ENCODE measurements around the gene SLC36A1. TPM values are rescaled to one million over a fixed set of nuclear protein-coding genes. Genes with fewer than 3 reads are reported as not detected.

Gene SLC36A1
- total RNA-seq, 2 experiments from 2014 or later = 11.6 to 12.1 TPM

- BruUV-seq (replicated peaks) = no TSS peak
- POLR2A ChIA-PET = no interaction called here
- no peaks in the 10 kb centered on the region for H3K4me1 ChIP-seq (ENCODE audit: insufficient read depth, low read length, poor library complexity, severe bottlenecking)
- H3K79me2 ChIP-seq (ENCODE audit: insufficient read depth, low read depth, low read length) = no peaks in the 10 kb centered on the region
- H3K4me2 ChIP-seq (ENCODE audit: low read length) = no peak overlapping the region
- no peak overlapping the region for H2AFZ ChIP-seq (ENCODE audit: low read length)
- no peaks in the 10 kb centered on the region for H3K9me2 ChIP-seq (ENCODE audit: insufficient read depth, low read length)
- no peaks in the 10 kb centered on the region for H4K20me1 ChIP-seq (ENCODE audit: insufficient read depth, low read length)
- H3K4me3 ChIP-seq (ENCODE audit: low read depth, low read length, poor library complexity, severe bottlenecking) = no peak overlapping the region
- H3K36me3 ChIP-seq (ENCODE audit: insufficient read depth, low read length) = peaks cover 35% of the 10 kb centered on the region
- TF ChIP-seq EZH2phosphoT487 (IDR thresholded peaks at IDR 0.05; ENCODE audit: borderline replicate concordance, low read depth, low read length) = no peak
- no peak for TF ChIP-seq CTCF (conservative IDR thresholded peaks at IDR 0.05; ENCODE audit: low read length)
- DNase-seq (ENCODE audit: low spot score) = no peak
- CTCF ChIA-PET (ENCODE audit: unreplicated experiment) = no interaction called here
- H3K27ac ChIP-seq (ENCODE audit: low read depth, low read length, poor library complexity, severe bottlenecking) = no peak overlapping the region
- no peaks in the 10 kb centered on the region for H3K9me3 ChIP-seq (ENCODE audit: low read length)
- intact Hi-C loops (cut with micrococcal nuclease; ENCODE audit: unreplicated experiment) = no loop called here
Observed at GRCh38 chr5:151469386-151469785, 22.0 kb downstream of the SLC36A1 start.

GRCh38 chr5:151469992-151470391 lies 22.6 kb downstream of the SLC36A1 start:
- Histone ChIP-seq H3K79me2 (ENCODE audit: insufficient read depth, low read depth, low read length) (no peaks in the 10 kb centered on the region), H3K4me2 (ENCODE audit: low read length) (no peak overlapping the region), H2AFZ (ENCODE audit: low read length) (no peak overlapping the region), H4K20me1 (ENCODE audit: insufficient read depth, low read length) (no peaks in the 10 kb centered on the region), H3K36me3 (ENCODE audit: insufficient read depth, low read length) (peaks cover 33% of the 10 kb centered on the region), H3K4me1 (ENCODE audit: insufficient read depth, low read length, poor library complexity, severe bottlenecking) (no peaks in the 10 kb centered on the region), H3K27ac (ENCODE audit: low read depth, low read length, poor library complexity, severe bottlenecking) (no peak overlapping the region), H3K9me3 (ENCODE audit: low read length) (no peaks in the 10 kb centered on the region), H3K9me2 (ENCODE audit: insufficient read depth, low read length) (no peaks in the 10 kb centered on the region), H3K4me3 (ENCODE audit: low read depth, low read length, poor library complexity, severe bottlenecking) (no peak overlapping the region)
- no TSS peak for BruUV-seq (replicated peaks)
- ChIA-PET CTCF (ENCODE audit: unreplicated experiment) (no interaction called here), POLR2A (no interaction called here)
- no peak for TF ChIP-seq EZH2phosphoT487 (IDR thresholded peaks at IDR 0.05; ENCODE audit: borderline replicate concordance, low read depth, low read length)
- no peak for DNase-seq (ENCODE audit: low spot score)
- intact Hi-C loops (cut with micrococcal nuclease; ENCODE audit: unreplicated experiment) = no loop called here

- Histone ChIP-seq H4K20me1 (ENCODE audit: insufficient read depth, low read length) (no peaks in the 10 kb centered on the region), H3K9me3 (ENCODE audit: low read length) (no peaks in the 10 kb centered on the region), H3K27ac (ENCODE audit: low read depth, low read length, poor library complexity, severe bottlenecking) (no peak overlapping the region), H3K79me2 (ENCODE audit: insufficient read depth, low read depth, low read length) (no peaks in the 10 kb centered on the region), H3K4me3 (ENCODE audit: low read depth, low read length, poor library complexity, severe bottlenecking) (no peak overlapping the region), H2AFZ (ENCODE audit: low read length) (no peak overlapping the region), H3K9me2 (ENCODE audit: insufficient read depth, low read length) (no peaks in the 10 kb centered on the region), H3K4me2 (ENCODE audit: low read length) (no peak overlapping the region), H3K36me3 (ENCODE audit: insufficient read depth, low read length) (peaks cover 30% of the 10 kb centered on the region), H3K4me1 (ENCODE audit: insufficient read depth, low read length, poor library complexity, severe bottlenecking) (no peaks in the 10 kb centered on the region)
- no TSS peak for BruUV-seq (replicated peaks)
- CTCF ChIA-PET (ENCODE audit: unreplicated experiment) = no interaction called here
- TF ChIP-seq EZH2phosphoT487 (IDR thresholded peaks at IDR 0.05; ENCODE audit: borderline replicate concordance, low read depth, low read length) (no peak), CTCF (conservative IDR thresholded peaks at IDR 0.05; ENCODE audit: low read length) (no peak)
- intact Hi-C loops (cut with micrococcal nuclease; ENCODE audit: unreplicated experiment) = no loop called here
- DNase-seq (ENCODE audit: low spot score) = no peak
- POLR2A ChIA-PET = no interaction called here
Observed at GRCh38 chr5:151470439-151470838, 23.0 kb downstream of the SLC36A1 start.
